ENCODE measurements around the gene RAB5IF.

DNA sequence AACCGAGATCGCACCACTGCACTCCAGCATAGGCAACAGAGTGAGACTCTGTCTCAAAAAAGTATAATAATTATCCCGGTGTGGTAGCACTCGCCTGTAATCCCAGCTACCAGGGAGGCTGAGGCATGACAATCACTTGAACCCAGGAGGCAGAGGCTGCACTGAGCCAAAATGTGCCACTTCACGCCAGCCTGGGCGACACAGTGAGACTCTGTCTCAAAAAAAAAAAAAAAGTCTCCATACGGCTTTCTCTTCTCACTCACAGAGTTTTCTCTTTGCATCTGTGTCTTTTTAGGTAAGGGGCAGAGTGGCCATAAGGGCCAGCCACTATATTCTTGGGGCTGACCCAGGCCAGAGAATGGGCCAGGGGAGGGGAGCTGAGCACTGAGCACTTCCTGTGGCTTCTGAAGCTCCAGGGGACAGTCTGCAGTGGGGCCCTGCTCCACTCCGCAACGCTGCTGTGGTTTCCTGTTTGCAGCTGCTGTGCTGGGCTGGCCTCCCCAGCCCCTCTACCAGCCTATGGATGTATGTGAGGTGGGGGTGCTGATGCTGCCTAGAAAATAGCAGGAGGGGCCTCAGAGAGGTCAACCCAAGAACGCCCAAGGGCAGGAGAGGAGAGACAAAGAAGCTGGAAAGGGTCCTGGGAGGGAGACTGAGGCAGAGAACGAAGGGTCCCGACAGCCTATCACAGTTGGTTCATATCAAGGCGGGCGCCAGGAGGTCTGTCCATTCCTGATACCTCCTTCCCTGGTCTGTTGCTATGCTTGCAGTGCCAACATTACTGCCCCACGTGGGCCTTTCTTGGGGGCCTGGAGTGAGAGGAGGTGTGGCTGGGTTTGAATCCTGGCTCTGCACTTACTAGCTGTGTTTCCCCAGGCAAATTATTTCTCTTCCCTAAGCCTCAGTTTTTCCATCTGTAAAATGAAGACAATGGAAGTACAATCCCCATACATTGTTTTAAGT is 24.4 kb downstream of the RAB5IF start:
- no peak for TF ChIP-seq POLR2A (IDR thresholded peaks at IDR 0.05)
- TF ChIP-seq POLR2AphosphoS5 (IDR thresholded peaks at IDR 0.05), result no peak
- no peak for TF ChIP-seq CTCF (IDR thresholded peaks at IDR 0.05)
- TF ChIP-seq EP300 (IDR thresholded peaks at IDR 0.05), result no peak
